GM12878 (cell line): ENCODE results near the gene PTPRB.

Source experiments
- NBN ChIP-seq: fragments of 450-650 bp; IDR thresholded peaks from 2 replicates; pipeline ENCODE4 v1.6.1; 2016
- RAD21 ChIP-seq: IDR thresholded peaks from 2 replicates; pipeline ENCODE4 v1.6.1; 2011; ENCODE audit warnings: mild to moderate bottlenecking, low read depth, low read length, moderate library complexity; ENCODE audit not compliant: insufficient read depth
- TF ChIP-seq, protein P1 (sequence below), 3 experiments: IDR thresholded peaks in 2 of 3; conservative IDR thresholded peaks in 1 of 3; 2 replicates each; pipeline ENCODE4 v1.5.1; 2011; ENCODE audit warnings: low read depth in 3 of 3, low read length in 3 of 3, mild to moderate bottlenecking in 3 of 3, control low read depth in 2 of 3, moderate library complexity in 2 of 3, inconsistent platforms in 1 of 3, mixed read lengths in 1 of 3; ENCODE audit not compliant: control insufficient read depth in 2 of 3, insufficient read depth in 1 of 3; ENCODE audit errors: extremely low read depth in 1 of 3

DNA sequence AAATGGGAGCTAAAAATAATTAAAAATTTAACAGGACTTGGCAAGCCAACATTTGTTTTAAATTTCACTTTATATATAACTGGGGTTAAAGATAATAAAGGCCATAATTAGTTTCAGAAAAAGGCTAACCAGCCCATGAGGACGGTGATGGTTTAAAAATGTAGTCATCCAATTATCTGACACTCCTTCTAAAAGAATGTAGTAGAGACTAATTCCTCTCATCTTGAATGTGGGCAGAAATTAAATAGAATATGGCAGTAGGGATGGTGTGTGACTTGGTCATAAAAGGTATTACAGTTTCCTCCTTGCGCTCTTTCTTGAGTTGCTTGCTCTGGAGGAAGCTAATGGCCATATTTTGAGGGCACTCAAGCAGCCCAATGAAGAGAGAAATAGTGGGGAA, 49.1 kb upstream of the PTPRB start:
- TF ChIP-seq, protein P1, sequence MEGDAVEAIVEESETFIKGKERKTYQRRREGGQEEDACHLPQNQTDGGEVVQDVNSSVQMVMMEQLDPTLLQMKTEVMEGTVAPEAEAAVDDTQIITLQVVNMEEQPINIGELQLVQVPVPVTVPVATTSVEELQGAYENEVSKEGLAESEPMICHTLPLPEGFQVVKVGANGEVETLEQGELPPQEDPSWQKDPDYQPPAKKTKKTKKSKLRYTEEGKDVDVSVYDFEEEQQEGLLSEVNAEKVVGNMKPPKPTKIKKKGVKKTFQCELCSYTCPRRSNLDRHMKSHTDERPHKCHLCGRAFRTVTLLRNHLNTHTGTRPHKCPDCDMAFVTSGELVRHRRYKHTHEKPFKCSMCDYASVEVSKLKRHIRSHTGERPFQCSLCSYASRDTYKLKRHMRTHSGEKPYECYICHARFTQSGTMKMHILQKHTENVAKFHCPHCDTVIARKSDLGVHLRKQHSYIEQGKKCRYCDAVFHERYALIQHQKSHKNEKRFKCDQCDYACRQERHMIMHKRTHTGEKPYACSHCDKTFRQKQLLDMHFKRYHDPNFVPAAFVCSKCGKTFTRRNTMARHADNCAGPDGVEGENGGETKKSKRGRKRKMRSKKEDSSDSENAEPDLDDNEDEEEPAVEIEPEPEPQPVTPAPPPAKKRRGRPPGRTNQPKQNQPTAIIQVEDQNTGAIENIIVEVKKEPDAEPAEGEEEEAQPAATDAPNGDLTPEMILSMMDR (IDR thresholded peaks at IDR 0.05 in 2 of 3, conservative IDR thresholded peaks at IDR 0.05 in 1 of 3; ENCODE audit: control insufficient read depth in 2 of 3, extremely low read depth in 1 of 3, insufficient read depth in 1 of 3, low read depth in 3 of 3, low read length in 3 of 3), result no peak
- TF ChIP-seq NBN, result no peak
- TF ChIP-seq RAD21, result no peak
